Measurements from ENCODE around the gene TGM3.

Gene TGM3

GRCh38 chr20:2255926-2256531 is 39.8 kb upstream of the TGM3 start:
- H3K27ac ChIP-seq, result no peak overlapping the region
- no peak for TF ChIP-seq CTCF (conservative IDR thresholded peaks at IDR 0.05)

DNA sequence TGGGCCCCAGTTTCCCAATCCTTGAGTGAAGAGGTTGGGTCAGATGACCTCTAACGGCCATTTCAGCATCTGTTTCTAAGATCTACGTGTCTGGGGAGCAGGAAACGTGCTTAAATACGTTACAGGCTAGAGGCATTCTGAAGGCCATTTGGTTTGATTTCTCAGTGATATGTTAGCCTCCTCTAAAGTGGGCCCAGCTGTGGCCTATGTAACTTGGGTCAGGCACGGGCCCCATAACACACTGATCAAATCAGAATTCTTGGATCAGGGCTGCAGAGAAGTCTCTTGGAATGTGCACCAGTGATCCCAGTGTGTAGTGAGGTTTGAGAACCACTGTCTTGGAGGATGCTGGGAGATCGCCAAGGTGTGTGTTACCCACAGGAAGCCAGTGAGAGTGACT is 36.1 kb upstream of the TGM3 start:
- H3K27ac ChIP-seq, result no peak overlapping the region
- no peak for TF ChIP-seq CTCF (conservative IDR thresholded peaks at IDR 0.05)

GRCh38 chr20:2260250-2260649 is 35.6 kb upstream of the TGM3 start:
- H3K27ac ChIP-seq, result no peak overlapping the region
- TF ChIP-seq CTCF (conservative IDR thresholded peaks at IDR 0.05), result no peak

DNA sequence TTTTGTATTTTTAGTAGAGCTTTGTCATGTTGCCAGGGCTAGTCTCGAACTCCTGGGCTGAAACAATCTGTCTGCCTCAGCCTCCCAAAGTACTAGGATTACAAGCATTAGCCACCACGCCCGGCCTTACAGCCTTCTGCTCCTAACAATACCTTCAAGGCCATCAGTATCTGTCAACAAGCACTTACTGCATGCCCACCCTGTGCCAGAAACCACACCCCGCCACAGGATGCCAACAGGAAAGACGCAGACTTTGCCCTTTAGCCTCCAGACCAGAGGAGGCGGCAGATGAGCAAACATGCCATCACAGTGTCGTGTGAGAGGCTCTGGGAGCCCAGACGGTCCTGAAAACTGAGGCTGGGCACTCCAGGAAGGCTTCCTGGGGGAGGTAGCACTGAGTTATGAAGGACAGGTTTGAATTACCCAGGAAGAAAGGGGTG is 34.7 kb upstream of the TGM3 start:
- no peak for TF ChIP-seq CTCF (conservative IDR thresholded peaks at IDR 0.05)
- H3K27ac ChIP-seq, result no peak overlapping the region

- TF ChIP-seq CTCF (conservative IDR thresholded peaks at IDR 0.05), result no peak
- no peak overlapping the region; the same call in 1 of the 2 replicates for H3K27ac ChIP-seq
Measured at GRCh38 chr20:2261629-2262028, 34.2 kb upstream of the TGM3 start.

DNA sequence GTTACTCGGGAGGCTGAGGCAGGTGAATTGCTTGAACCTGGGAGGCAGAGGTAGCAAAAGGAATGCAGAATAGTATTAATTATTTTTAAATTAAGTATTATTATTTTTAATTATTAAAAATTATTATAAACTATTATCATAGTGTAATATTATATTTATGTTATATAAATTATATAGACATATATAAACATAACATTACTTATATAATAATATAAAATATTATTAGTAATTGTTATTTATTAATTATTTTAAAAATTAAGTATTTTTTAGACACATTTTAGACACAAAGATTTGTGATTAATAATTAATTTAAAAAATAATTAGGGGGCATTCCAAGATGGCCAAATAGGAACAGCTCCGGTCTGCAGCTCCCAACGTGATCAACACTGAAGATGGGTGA is 31.7 kb upstream of the TGM3 start:
- H3K27ac ChIP-seq, result peak overlapping the region; percentile 96
- no peak for TF ChIP-seq CTCF (conservative IDR thresholded peaks at IDR 0.05)

DNA sequence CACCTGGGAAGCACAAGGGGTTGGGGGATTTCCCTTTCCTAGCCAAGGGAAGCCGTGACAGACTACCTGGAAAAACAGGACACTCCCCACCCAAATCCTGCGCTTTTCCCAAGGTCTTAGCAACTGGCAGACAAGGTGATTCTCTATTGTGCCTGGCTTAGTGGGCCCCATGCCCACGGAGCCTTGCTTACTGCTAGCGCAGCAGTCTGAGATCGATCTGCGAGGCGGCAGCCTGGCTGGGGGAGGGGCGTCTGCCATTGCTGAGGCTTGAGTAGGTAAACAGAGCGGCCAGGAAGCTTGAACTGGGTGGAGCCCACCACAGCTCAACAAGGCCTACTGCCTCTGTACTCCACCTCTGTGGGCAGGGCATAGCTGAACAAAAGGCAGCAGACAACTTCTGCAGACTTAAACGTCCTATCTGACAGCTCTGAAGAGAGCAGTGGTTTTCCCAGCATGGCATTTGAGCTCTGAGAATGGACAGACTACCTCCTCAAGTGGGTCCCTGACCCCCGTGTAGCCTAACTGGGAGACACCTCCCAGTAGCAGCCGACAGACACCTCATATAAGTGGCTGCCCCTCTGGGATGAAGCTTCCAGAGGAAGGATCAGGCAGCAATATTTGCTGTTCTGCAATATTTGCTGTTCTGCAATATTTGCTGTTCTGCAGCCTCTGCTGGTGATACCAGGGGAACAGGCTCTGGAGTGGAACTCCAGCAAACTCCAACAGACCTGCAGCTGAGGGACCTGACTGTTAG is 31.0 kb upstream of the TGM3 start:
- H3K27ac ChIP-seq, result peak overlapping the region; percentile 96
- TF ChIP-seq CTCF (conservative IDR thresholded peaks at IDR 0.05), result peak; percentile 22; the same call in 1 of the 2 replicates

All from VCaP (cell line).